Fibroblast of lung (primary cell): ENCODE measurements around the gene ARL4D. TPM values are rescaled to one million over a fixed set of nuclear protein-coding genes. Genes with fewer than 3 reads are reported as not detected.
A peak's percentile ranks its signal among the peaks of the same experiment; 100 is the strongest.

Experiments used
- DNase-seq, 2 donors: peaks; one replicate each; pipeline versions ENCODE4 v3.0.0 to v3.0.0-alpha.2; 2010; ENCODE audit warnings: low read depth in 2 of 2
- H2AFZ ChIP-seq: 2 replicates; pipeline ENCODE4 v1.5.1; 2012; ENCODE audit warnings: low read length, control low read depth, inconsistent platforms
- H3K27ac ChIP-seq: 2 replicates; pipeline ENCODE4 v1.5.1; 2011; ENCODE audit warnings: low read length, control low read depth; ENCODE audit not compliant: insufficient read depth
- H3K27me3 ChIP-seq: 2 replicates; pipeline ENCODE4 v1.5.1; 2011; ENCODE audit warnings: mild to moderate bottlenecking, low read length; ENCODE audit not compliant: control insufficient read depth, insufficient read depth
- H3K36me3 ChIP-seq: 2 replicates; pipeline ENCODE4 v1.5.1; 2011; ENCODE audit warnings: low read length; ENCODE audit not compliant: control insufficient read depth, insufficient read depth
- H3K4me1 ChIP-seq: 2 replicates; pipeline ENCODE4 v1.5.1; 2011; ENCODE audit warnings: low read length; ENCODE audit not compliant: control insufficient read depth, insufficient read depth; ENCODE audit errors: extremely low read depth
- H3K4me2 ChIP-seq: 2 replicates; pipeline ENCODE4 v1.5.1; 2011; ENCODE audit warnings: low read length, control low read depth; ENCODE audit not compliant: insufficient read depth; ENCODE audit errors: extremely low read depth
- H3K4me3 ChIP-seq, 4 experiments: fragments of 200-600 bp in 1 of 4; sonication (generic) in 1 of 4; replicated peaks in 1 of 4; 2 replicates each; pipeline ENCODE4 v1.5.1; 2011 to 2016; ENCODE audit warnings: low read length in 4 of 4, low read depth in 3 of 4, mild to moderate bottlenecking in 3 of 4, control low read depth in 2 of 4, inconsistent platforms in 1 of 4, mixed read lengths in 1 of 4; ENCODE audit not compliant: insufficient read depth in 1 of 4; ENCODE audit errors: control extremely low read depth in 1 of 4
- H3K79me2 ChIP-seq: 2 replicates; pipeline ENCODE4 v1.5.1; 2012; ENCODE audit warnings: mild to moderate bottlenecking, low read length, inconsistent platforms; ENCODE audit not compliant: control insufficient read depth, insufficient read depth
- H3K9ac ChIP-seq: 2 replicates; pipeline ENCODE4 v1.5.1; 2011; ENCODE audit warnings: mild to moderate bottlenecking, low read length, control low read depth; ENCODE audit not compliant: insufficient read depth
- H3K9me3 ChIP-seq: 2 replicates; pipeline ENCODE4 v1.5.1; 2012; ENCODE audit warnings: low read depth, low read length; ENCODE audit not compliant: control insufficient read depth, insufficient read depth
- H4K20me1 ChIP-seq: 2 replicates; pipeline ENCODE4 v1.5.1; 2011; ENCODE audit warnings: low read length; ENCODE audit not compliant: control insufficient read depth, insufficient read depth; ENCODE audit errors: extremely low read depth
- CTCF ChIP-seq, 2 donors: IDR thresholded peaks in 1 of 2; conservative IDR thresholded peaks in 1 of 2; 1 replicate in 1 of 2; 2 replicates in 1 of 2; pipeline ENCODE4 v1.5.1; 2011 to 2012; ENCODE audit warnings: low read length in 2 of 2, control low read depth in 1 of 2, inconsistent platforms in 1 of 2, low read depth in 1 of 2, mild to moderate bottlenecking in 1 of 2
- EZH2 ChIP-seq: IDR thresholded peaks from 2 replicates; pipeline ENCODE4 v1.5.1; 2012; ENCODE audit warnings: low read length, control low read depth, mild to moderate bottlenecking; ENCODE audit errors: missing control alignments
- polyA plus RNA-seq, 2 donors: library from polyadenylated mRNA; depleted of rRNA in 1 of 2; stranded (reverse) in 1 of 2; unstranded in 1 of 2; fragments of >200 nt; gene quantifications; 2 replicates each; pipeline ENCODE4 v1.2.1, GENCODE V29; 2011 to 2012; ENCODE audit warnings: missing spikeins in 1 of 2
- total RNA-seq: library from RNA; depleted of rRNA; stranded (reverse); fragments of >200 nt; gene quantifications from 2 replicates; pipeline ENCODE4 v1.2.1, GENCODE V29; 2014

The ARL4D gene
- total and polyA plus RNA-seq, 2 donors (not counting 1 experiment from before 2014, with no cell fraction given): 12.5 to 46.4 TPM

- TF ChIP-seq EZH2 (no peak), CTCF (conservative IDR thresholded peaks at IDR 0.05 in 1 of 2, IDR thresholded peaks at IDR 0.05 in 1 of 2; ENCODE audit: low read depth in 1 of 2, low read length in 2 of 2) (no peak)
- DNase-seq: no peak
- Histone ChIP-seq H3K4me3 (no peak overlapping the region), H3K4me2 (no peak overlapping the region), H3K36me3 (no peaks in the 10 kb centered on the region), H4K20me1 (no peaks in the 10 kb centered on the region), H3K9me3 (no peaks in the 10 kb centered on the region), H3K27me3 (peaks cover 3% of the 10 kb centered on the region), H3K79me2 (no peaks in the 10 kb centered on the region), H2AFZ (no peak overlapping the region), H3K9ac (no peak overlapping the region), H3K4me1 (no peaks in the 10 kb centered on the region), H3K27ac (no peak overlapping the region)
These were observed 39.0 kb downstream of the ARL4D start for GRCh38 chr17:43437756-43438155.

DNA sequence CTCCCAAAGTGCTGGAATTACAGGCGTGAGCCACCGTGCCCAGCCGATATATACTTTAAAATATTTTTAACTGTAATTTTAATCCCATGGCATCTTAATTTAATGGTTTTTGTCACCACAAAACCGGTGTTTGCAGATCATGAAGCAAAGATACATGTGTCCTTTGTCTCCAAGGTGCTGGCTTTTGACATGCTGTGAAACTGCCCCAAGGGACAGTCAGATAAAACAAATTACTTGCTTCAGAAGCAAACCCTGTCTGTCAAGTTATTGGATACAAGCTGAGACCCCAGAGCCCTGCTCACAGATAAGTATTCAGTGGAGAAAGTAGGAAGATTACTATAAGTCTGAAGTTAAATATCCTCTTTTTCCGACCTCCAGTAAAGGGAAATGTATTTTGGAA is 39.8 kb downstream of the ARL4D start:
- no peaks in the 10 kb centered on the region for H3K4me1 ChIP-seq
- no peaks in the 10 kb centered on the region for H3K79me2 ChIP-seq
- H2AFZ ChIP-seq: no peak overlapping the region
- H3K27me3 ChIP-seq: peaks cover 3% of the 10 kb centered on the region
- no peaks in the 10 kb centered on the region for H4K20me1 ChIP-seq
- no peak for DNase-seq
- H3K4me3 ChIP-seq: no peak overlapping the region
- no peak overlapping the region for H3K27ac ChIP-seq
- H3K4me2 ChIP-seq: no peak overlapping the region
- H3K36me3 ChIP-seq: no peaks in the 10 kb centered on the region
- H3K9me3 ChIP-seq: no peaks in the 10 kb centered on the region
- no peak overlapping the region for H3K9ac ChIP-seq
- TF ChIP-seq CTCF (conservative IDR thresholded peaks at IDR 0.05 in 1 of 2, IDR thresholded peaks at IDR 0.05 in 1 of 2; ENCODE audit: low read depth in 1 of 2, low read length in 2 of 2) (no peak), EZH2 (no peak)

DNA sequence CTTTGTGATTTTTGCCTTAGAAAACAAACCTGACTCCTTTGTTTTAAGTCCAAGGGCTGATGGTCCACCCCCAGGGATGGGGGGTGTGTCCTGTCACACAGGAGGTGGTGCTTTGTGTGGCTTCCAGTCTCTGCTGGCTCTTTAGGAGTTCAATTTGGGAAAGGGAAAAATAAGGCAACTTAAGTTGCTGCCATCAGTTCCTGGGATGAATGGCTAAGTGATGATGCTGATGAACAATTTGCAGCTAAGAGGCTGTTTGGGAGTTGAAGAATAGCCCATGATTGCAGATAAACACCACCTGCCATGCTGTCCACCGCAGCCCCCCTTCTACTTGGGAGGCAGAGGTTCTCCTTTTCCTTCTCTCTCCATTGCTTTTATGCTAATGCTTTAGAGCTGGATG is 40.2 kb downstream of the ARL4D start:
- no peaks in the 10 kb centered on the region for H4K20me1 ChIP-seq
- H3K9ac ChIP-seq: no peak overlapping the region
- no peaks in the 10 kb centered on the region for H3K36me3 ChIP-seq
- H3K27ac ChIP-seq: no peak overlapping the region
- TF ChIP-seq EZH2 (no peak), CTCF (conservative IDR thresholded peaks at IDR 0.05 in 1 of 2, IDR thresholded peaks at IDR 0.05 in 1 of 2; ENCODE audit: low read depth in 1 of 2, low read length in 2 of 2) (no peak)
- no peak overlapping the region for H3K4me2 ChIP-seq
- H3K4me1 ChIP-seq: no peaks in the 10 kb centered on the region
- H3K9me3 ChIP-seq: no peaks in the 10 kb centered on the region
- H3K79me2 ChIP-seq: no peaks in the 10 kb centered on the region
- H3K4me3 ChIP-seq: no peak overlapping the region
- peak; percentile 39 to 50 for DNase-seq
- H3K27me3 ChIP-seq: peaks cover 3% of the 10 kb centered on the region
- no peak overlapping the region for H2AFZ ChIP-seq
